EH (cell line): ENCODE measurements around the gene CIAO2B.
"Not testable (repeated sequence)": the region's sequence is repeated elsewhere in the genome, so short reads cannot be mapped to it uniquely, and the experiment has no call there.

ENCODE experiments used
- DNase-seq: peaks from one replicate; pipeline ENCODE4 v3.0.0-alpha.2; 2015; ENCODE audit warnings: low read depth

The CIAO2B gene

DNA sequence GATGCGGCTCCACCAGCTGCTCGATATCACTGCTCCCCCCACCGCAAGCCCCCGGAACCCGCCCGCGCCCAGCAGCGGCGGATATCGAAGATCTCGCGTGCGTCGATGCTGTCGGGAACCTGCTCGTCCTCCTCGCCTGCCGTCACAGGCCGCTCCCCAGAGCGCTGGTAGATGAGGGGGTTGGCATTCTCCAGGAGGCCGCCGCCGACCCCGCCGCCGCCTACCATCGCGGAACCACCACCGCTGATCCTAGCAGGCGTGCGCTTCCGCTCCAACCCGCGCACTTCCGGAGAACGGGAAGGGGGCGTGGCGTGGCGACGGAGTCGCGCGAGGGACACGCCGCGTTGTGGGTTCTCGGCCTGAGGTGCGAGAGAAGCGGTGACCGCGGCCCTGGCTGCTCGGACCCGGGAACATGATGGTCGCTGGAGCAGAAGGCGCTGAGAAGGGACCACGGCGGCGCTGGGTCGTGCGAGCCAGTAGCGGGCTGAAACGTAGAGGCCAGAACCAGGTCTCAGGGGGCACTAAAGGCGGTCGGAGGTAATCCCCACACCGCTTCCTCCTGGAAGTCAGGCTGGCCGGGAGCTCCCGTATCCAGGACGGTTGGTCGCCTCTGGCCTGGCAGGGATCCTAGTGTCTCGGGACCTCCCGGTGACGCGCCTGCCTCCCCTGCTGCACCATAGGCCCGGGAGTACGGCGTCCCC lies at the start of gene CIAO2B:
Gene CIAO2B (minus strand): TSS at position 265 of the 701 bp plus-strand sequence. CDS start 38 bp downstream, at position 227.
- DNase-seq, result peak; percentile 83

GRCh38 chr16:66983033-66983432 lies 48.8 kb upstream of the CIAO2B start:
- no peak for DNase-seq

DNA sequence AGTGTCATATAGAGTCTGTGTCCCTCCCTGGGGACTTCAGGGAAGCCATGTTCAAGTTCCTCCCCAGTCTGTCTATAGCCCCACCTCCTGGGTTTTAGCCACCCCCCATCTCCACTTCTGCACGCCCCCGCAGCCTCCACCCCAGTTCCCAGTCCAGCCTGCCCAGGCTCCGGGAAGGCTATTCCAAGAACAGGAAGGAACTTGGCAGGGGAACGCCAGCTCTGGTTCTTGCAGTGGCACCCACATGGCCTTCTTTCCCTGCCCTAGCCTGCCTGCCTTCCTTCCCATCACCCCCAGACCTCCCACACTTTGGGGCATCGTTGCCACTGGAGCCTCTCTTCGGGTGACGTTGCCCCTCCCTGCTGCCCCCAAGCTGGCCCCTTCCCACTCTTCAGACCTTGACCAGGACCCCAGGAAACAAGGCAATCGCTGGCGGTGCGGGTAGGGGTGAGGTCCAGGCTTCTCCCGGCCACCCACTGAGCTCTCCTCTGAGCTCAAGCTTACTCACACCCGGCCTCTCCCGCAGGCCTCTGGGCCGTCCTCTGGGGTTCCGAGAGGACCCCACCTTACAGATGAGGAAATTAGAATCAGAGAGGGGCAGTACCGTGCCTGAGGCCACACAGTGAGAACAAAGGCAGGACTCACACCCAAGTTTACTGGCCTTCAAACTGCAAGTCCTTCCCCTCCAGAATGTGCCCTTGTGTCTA lies 45.0 kb upstream of the CIAO2B start:
- peak; percentile 27 for DNase-seq

DNA sequence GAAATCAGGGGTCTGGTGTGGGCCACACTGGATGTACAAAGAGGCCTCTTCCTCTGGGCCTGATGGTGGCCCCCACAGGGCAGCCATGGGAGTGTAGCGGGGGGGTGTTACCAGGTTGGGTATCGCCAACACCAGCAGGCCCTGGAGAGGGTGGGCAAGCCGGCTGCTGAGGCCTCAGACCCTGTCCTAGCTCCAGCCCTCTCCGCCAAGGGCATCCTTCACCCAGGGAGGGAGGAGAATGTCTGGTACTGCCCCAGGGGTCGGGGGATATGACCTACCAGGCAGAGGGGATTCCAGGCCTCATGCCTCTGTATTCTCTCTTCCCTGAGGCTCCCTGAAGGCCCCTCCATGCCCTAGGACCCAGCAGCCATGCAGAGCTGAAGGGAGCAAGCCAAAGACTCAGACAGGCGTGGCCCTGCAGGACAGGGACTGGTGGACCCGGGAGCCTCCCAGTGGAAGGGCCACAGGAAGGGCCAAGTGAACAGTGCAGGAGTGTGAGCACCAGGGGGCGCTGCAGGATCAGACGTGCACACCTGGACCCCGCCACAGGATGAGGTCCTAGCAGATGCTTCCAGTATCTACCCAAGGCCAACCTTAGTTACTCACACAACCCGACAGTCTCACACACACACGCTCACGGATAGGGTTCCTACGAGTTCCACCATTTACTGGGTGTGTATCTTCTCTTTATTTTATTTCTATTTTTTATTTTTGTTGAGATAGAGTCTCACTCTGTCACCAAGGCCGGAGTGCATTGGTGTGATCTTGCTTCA lies 43.3 kb upstream of the CIAO2B start:
- peak; percentile 82 for DNase-seq

DNA sequence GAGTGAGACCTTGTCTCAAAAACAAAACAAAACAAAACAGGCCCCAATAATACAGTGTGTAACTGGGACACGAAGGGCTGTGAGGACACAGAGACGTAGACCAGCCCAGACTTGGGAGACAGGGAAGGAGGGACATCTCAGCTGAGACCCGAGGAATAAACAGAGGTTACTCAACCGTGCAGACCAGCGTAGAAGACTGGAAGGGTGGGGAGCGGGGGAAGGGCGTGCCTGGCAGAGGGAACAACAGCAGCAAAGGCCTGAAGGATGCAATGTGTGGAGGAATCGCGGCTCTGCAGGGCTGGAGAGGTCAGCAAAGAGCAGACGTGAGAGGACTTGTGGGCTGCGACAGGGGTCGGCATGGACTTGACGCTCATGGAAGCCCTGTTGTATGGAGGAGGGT lies 42.5 kb upstream of the CIAO2B start:
- DNase-seq, result no peak

GRCh38 chr16:66975302-66975893 lies 41.2 kb upstream of the CIAO2B start:
- no peak for DNase-seq

DNA sequence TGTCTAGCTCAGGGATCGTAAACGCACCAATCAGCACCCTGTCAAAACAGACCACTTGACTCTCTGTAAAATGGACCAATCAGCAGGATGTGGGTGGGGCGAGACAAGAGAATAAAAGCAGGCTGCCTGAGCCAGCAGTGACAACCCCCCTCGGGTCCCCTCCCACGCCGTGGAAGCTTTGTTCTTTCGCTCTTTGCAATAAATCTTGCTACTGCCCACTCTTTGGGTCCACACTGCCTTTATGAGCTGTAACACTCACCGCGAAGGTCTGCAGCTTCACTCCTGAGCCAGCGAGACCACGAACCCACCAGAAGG lies 40.7 kb upstream of the CIAO2B start:
- DNase-seq, result peak; percentile 18

GRCh38 chr16:66974156-66974931 lies 40.1 kb upstream of the CIAO2B start:
- DNase-seq, result not testable (repeated sequence)

- DNase-seq, result no peak
Measured at GRCh38 chr16:66973716-66974115, 39.5 kb upstream of the CIAO2B start.

GRCh38 chr16:66972983-66973382 lies 38.8 kb upstream of the CIAO2B start:
- DNase-seq, result no peak

- DNase-seq, result peak; percentile 64
Measured at GRCh38 chr16:66970775-66971720, 36.8 kb upstream of the CIAO2B start.

GRCh38 chr16:66968847-66969246 lies 34.6 kb upstream of the CIAO2B start:
- no peak for DNase-seq

DNA sequence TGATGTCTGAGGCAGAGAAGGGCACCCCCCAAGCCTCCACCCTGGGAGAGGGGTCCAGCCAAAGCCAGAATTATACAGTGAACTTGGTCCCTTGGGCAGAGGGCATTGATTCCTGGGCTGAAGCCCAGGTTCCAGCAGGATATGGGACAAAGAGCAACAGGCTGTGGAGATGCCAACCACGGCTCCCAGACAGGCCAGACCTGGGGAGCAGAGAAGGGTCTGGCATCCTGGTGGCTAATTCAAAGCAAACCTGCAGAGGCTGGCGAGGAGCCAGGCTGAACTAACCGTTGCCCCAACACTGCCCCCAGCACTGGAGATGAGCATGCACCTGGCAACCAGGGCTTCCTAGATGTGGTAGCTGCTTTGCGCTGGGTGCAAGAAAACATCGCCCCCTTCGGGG lies 29.8 kb upstream of the CIAO2B start:
- DNase-seq, result no peak

DNA sequence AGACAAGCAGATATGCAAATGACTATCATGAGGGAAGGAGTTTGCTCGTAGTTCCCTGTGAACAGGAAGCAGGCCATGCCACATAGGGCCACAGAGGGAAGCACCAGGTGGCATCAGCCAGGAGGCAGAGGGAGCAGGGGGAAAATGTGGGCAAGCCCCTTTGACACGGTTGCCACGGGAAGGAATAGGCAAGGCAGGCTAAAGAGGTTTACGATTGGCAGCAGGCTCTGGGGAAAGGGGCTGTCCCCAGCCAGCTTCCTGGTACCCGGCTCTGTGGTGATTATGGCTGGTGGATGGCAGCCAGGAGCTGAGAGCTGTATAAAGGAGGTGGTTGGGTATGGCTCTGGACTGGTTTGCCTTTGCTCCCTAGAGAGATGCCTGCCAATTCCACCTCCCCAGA lies 27.7 kb upstream of the CIAO2B start:
- no peak for DNase-seq

DNA sequence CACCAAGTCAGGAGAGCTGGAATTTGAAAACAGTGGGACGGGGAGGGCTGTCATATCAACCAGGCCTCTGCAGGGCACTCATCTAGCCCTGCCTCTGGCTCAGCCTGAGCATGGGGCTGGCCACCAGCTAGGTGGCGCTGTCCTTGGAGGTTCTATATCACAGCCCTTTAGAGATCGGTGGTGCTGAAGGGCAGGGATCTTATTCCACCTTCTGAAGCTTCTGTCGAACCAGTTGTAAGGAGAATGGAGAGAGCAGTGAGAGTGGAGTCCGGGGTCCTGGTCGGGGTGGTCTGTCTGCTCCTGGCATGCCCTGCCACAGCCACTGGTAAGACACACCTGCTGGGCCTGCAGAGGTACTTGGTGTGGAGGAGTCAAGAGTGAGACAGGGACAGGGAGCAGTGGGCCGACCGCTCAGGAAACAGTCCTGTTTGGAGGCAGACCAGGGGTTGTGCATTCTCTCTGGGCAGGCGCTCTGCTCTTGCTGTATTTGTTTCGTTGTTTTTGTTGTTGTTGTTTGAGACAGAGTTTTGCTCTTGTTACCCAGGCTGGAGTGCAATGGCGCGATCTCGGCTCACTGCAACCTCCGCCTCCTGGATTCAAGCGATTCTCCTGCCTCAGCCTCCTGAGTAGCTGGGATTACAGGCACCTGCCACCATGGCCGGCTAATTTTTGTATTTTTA lies 27.0 kb upstream of the CIAO2B start, which contains the start of gene CES3:
Gene CES3 (plus strand): TSS at position 202 of the 680 bp plus-strand sequence. CDS start 42 bp downstream, at position 244.
- DNase-seq, result peak; percentile 69

GRCh38 chr16:66960270-66960669 lies 26.1 kb upstream of the CIAO2B start:
- DNase-seq, result no peak

- DNase-seq, result no peak
Measured at GRCh38 chr16:66959704-66960161, 25.5 kb upstream of the CIAO2B start.

DNA sequence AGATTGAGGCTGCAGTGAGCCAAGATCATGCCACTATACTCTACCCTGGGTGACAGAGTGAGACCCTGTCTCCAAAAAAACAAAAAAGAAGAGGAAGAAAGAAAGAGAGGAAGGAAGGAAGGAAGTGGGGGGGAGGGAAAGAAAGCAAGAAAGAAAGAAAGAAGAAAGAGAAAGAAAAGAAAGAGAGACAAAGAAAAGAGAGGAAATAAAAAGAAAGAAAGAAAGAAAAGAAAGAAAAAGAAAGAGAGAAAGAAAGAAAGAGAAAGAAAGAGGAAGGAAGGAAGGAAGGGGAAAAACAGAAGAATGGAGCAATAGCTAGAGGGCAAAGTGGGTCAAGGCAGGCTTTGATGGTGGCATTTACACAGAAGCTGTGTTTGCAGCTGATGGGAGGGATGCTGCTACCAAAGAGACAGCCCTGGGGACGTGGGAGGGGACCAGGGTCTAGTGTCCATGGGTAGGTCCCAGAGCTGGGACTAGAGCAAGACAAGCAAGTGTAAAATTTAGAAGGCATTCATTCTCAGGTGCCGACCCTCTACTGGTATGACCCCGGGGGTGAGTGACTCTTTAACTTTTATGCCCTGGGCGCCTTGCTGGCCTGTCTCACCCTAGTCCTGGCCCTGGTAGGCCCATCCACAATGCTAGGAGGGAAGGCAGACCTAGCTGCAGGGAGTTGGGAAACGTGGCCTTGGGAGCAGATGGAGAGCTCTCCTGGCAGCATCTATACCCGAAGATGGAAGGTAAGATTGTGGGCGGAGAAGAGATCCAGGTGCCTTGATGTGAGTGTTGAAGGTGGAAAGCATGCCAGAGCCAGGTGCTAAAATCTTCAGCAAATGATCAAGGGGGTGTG lies 24.9 kb upstream of the CIAO2B start:
- DNase-seq, result no peak

DNA sequence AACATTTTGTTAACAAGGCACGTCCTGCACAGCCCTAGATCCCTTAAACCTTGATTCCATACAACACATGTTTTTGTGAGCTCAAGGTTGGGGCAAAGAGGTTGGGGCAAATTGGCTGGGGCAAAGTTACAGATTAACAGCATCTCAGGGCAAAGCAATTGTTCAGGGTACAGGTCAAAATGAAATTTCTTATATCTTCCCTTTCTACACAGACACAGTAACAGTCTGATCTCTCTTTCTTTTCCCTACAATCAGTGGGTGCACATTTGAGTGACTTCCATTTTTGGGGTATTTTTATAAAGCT lies 21.9 kb upstream of the CIAO2B start:
- not testable (repeated sequence) for DNase-seq
